ENCODE measurements around the gene CIAO3. TPM values are rescaled to one million over a fixed set of nuclear protein-coding genes. Genes with fewer than 3 reads are reported as not detected.
A peak's percentile ranks its signal among the peaks of the same experiment; 100 is the strongest.

Gene CIAO3
- total RNA-seq, 1 experiment from 2014 or later = 50.9 TPM

GRCh38 chr16:720990-721764 lies 19.6 kb downstream of the CIAO3 start, which contains the start of gene ANTKMT (continued):
- TF ChIP-seq ZNF263 (CRISPR knock-in tag; IDR thresholded peaks at IDR 0.05; ENCODE audit: low read depth) (no peak; the same call in 1 of the 2 replicates), E2F1 (CRISPR knock-in tag; IDR thresholded peaks at IDR 0.05) (peak; percentile 95), ZNF281 (CRISPR knock-in tag; IDR thresholded peaks at IDR 0.05) (peak; percentile 94), NFE2L1 (CRISPR knock-in tag; IDR thresholded peaks at IDR 0.05) (peak; percentile 91; the same call in 1 of the 2 replicates), ZNF416 (CRISPR knock-in tag; IDR thresholded peaks at IDR 0.05) (peak; percentile 53; the same call in 1 of the 2 replicates), ZNF532 (CRISPR knock-in tag; IDR thresholded peaks at IDR 0.05; ENCODE audit: borderline replicate concordance) (no peak), ELF4 (CRISPR knock-in tag; IDR thresholded peaks at IDR 0.05; ENCODE audit: low read depth) (peak; percentile 94; the same call in 1 of the 2 replicates), JAZF1 (CRISPR knock-in tag; IDR thresholded peaks at IDR 0.05) (no peak), NFATC4 (CRISPR knock-in tag; IDR thresholded peaks at IDR 0.05) (0 out of 2 replicates have a peak, but pooled peaks have one; percentile 61), USF2 (CRISPR knock-in tag; IDR thresholded peaks at IDR 0.05) (peak; percentile 66), FOXJ3 (CRISPR knock-in tag; IDR thresholded peaks at IDR 0.05; ENCODE audit: borderline replicate concordance) (no peak), ZNF396 (CRISPR knock-in tag; IDR thresholded peaks at IDR 0.05; ENCODE audit: borderline replicate concordance) (no peak), ATF3 (CRISPR knock-in tag; conservative IDR thresholded peaks at IDR 0.05) (no peak), SMAD4 (CRISPR knock-in tag; IDR thresholded peaks at IDR 0.05) (no peak), GTF2I (CRISPR knock-in tag; conservative IDR thresholded peaks at IDR 0.05) (no peak), ZNF425 (CRISPR knock-in tag; conservative IDR thresholded peaks at IDR 0.05) (no peak), MLX (CRISPR knock-in tag; IDR thresholded peaks at IDR 0.05) (peak; percentile 76; the same call in 1 of the 2 replicates), RORB (CRISPR knock-in tag; IDR thresholded peaks at IDR 0.05) (no peak), ZNF671 (CRISPR knock-in tag; IDR thresholded peaks at IDR 0.05) (no peak), TP53 (CRISPR knock-in tag; IDR thresholded peaks at IDR 0.05) (peak; percentile 87), ZBTB21 (CRISPR knock-in tag; IDR thresholded peaks at IDR 0.05; ENCODE audit: borderline replicate concordance) (0 out of 2 replicates have a peak, but pooled peaks have one; percentile 77), NR1H2 (CRISPR knock-in tag; IDR thresholded peaks at IDR 0.05) (no peak), ERG (CRISPR knock-in tag; IDR thresholded peaks at IDR 0.05) (no peak), CREM (CRISPR knock-in tag; IDR thresholded peaks at IDR 0.05) (peak; percentile 87), FOXP1 (CRISPR knock-in tag; IDR thresholded peaks at IDR 0.05; ENCODE audit: borderline replicate concordance) (peak; percentile 97)
